GM18505 (cell line): ENCODE results near the gene STK32C.
"Not testable (repeated sequence)": the region's sequence is repeated elsewhere in the genome, so short reads cannot be mapped to it uniquely, and the experiment has no call there.

ENCODE experiments used
- ATAC-seq: cut with Tn5 transposase; IDR thresholded peaks from one replicate; pipeline ENCODE4 v1.9.1; 2021; ENCODE audit not compliant: unreplicated experiment
- POLR2A ChIP-seq: IDR thresholded peaks from 4 replicates; pipeline ENCODE4 v1.6.1; 2011; ENCODE audit warnings: borderline replicate concordance; ENCODE audit not compliant: insufficient read depth, insufficient read length; ENCODE audit errors: extremely low read depth

Gene STK32C

DNA sequence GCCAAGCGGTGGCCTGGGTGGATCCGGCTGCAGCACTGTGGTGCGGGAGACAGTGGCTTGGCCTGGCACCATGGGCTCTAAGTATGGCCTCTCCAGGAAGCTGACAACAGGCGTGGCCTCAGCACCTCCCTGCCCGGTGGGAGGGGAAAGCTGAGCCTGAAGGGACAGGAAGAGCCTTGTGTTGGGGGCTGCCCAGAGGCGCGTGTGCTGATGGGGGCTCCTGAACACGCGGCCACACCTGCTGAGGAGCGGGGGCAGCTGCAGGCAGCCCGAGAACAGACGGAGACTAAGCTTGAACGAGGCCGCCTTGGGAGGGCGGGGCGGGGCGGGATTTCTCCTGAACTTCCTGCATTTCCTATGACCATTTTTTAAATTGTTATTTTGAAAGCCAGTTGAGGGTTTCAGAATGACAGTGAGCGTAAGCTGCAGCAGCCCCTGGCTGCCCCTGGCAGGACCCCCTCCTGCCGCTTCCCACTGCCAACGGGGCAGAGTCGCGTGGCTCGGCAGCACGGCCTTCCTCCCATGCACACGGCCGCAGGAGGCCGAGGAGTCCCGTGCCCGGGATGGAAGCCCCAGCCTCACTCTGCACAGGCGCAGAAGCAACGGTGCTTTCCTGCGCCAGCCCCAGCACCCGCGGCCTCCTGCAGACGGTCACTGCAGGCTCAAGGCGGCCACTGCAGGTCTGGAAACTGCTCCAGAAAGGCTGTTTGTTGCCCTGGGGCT, 77.8 kb downstream of the STK32C start:
- no peak for ATAC-seq
- no peak for TF ChIP-seq POLR2A

DNA sequence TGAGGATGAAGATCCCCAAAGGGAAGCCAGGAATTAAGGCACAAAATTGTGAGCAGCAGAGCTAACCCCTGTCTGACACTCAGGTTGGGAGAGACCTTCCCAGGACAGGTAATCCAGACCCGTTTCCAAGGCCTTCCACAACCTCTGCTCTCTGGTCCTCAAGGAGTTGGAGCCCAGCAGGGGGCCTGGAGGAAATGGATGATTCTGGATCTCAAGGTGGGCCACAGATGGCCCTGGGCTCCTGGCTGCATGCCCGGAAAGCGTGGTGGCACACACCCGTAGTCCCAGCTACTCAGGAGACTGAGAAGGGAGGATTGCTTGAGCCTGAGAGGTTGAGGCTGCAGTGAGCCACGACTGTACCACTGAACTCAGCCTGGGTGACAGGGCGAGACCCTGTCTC, 78.7 kb downstream of the STK32C start:
- no peak for TF ChIP-seq POLR2A
- no peak for ATAC-seq

DNA sequence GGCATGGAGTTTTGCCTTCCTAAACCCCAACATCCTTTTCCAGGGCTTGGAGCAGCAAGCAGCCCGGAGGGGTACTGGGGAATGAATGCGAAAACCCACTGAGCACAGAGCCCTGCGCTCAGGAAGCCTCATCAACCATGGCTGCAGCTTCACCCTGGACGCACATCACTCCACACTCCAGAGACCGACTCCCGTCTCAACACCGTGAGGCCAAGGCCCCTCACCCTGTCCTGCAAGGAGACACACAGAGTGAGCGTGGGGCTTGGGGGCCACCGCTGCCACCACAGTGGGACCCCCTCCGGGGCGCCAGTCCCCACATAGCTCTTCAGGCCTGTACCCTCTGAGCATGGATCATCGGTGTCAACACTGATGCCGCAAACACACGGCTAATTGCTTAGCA, 79.1 kb downstream of the STK32C start:
- TF ChIP-seq POLR2A = no peak
- ATAC-seq = no peak

DNA sequence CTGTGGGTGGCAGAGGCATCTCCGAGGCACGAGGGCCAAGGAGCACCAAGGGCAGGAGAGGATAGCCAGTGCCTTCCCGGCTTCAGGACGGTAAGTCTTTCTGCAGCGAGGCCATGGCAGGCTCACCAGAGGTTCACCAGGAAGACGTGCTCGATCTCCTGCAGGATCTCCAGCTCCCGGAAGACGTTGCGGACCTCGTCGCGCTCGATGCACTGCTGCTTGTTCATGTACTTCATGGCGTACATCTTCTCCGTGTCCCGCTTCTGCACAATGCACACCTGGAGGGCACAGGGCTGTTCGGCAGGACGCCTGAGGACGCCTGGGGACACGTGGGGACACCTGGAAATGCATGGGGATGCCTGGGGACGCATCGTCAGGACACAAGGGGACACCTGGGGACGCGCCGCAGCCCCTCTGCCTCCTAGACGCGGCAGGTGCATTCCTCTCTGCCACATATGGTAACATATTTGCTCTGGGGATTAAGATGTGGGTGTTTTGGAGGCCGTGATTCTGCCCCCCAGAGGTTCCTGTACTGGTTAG, 79.8 kb downstream of the STK32C start:
- no peak for ATAC-seq
- no peak for TF ChIP-seq POLR2A

DNA sequence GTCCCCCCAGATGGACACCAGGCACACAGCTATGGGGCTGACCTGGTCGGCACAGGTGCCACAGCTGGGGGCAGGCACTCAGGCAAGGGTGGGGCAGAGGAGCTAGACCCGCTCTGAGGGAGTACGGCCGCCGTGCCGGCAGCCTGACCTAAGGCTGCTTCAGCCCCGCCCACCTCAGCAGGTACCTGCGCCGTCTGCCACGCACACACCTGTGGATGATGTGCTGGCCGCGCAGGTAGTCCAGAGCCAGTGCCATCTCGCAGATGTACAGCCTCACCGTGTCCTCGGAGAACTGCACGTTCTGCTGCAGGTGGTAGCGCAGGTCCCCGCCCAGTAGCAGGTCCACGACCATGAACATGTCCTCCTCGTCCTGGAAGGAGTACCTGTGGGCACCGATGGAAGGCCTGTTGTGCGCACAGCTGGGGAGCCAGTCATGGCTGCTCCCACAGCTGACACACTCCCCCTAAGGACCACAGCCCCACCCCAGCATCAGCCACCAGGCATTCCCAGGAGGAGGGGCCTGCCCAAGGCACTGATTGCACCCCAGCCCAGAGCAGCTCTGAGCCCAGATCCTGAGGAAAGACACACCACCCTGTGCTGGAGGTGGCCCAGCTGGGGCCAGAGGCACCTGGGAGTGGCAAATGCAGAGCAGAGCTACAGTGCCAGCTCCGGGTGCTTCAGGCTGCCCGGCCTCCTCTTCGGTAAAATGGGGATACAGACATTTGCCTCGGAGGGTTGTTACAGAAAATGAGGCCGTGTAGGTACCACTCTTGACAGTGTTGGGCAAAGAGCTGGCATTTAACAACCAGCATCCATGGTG, 81.0 kb downstream of the STK32C start:
- no peak for ATAC-seq
- no peak for TF ChIP-seq POLR2A

DNA sequence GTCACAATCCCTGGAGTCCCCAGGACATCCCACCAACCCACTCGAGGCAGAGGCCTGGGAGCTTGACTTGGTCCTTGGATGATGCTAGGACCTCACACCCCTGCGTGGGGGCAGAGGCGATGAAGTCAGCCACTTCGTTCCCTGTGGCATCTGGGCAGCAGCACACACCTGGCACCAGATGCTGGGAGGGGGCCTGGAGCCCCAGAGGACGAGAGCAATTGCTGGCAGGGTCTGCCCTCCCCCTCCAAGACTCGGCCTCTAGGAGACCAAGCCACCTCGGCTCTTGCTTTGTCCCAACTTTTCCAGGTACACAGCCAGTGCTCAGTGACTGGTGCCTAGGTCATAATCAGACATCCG, 81.9 kb downstream of the STK32C start:
- no peak for ATAC-seq
- no peak for TF ChIP-seq POLR2A

DNA sequence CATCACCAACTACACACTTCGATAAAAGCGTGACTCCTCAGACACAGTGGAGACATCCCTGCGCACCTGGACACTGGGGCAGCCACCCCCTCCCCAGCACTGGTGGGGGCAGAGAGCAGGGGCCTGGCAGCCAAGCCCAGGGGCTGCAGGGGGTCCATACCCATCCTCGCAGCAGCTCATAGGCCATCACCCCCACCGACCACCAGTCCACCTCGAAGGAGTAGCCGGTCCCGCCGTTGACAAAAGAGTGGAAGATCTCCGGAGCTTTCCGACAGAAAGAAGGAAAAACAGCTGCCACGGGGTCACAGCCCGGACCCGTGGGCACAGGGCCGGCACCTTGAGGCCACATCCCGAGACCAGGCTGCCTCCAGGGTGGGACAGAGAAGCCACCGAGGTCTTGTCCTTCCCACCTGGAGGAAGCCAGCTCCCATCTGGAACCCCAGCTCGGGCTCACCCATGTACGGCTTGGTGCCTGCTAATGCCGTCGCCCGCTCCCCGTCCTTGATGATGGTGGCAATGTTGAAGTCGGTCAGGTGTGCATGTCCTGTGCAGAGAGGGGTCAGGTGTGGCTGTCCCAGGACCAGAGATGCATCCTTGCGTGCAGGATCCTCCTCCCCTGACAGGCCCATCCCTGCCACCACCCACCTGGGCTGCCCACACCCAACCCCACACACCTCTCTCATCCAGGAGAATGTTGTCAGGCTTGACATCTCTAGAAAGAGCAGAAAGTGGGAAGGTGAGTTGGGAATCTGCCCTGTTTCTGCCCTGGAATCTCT, 82.5 kb downstream of the STK32C start:
- no peak for ATAC-seq
- no peak for TF ChIP-seq POLR2A

DNA sequence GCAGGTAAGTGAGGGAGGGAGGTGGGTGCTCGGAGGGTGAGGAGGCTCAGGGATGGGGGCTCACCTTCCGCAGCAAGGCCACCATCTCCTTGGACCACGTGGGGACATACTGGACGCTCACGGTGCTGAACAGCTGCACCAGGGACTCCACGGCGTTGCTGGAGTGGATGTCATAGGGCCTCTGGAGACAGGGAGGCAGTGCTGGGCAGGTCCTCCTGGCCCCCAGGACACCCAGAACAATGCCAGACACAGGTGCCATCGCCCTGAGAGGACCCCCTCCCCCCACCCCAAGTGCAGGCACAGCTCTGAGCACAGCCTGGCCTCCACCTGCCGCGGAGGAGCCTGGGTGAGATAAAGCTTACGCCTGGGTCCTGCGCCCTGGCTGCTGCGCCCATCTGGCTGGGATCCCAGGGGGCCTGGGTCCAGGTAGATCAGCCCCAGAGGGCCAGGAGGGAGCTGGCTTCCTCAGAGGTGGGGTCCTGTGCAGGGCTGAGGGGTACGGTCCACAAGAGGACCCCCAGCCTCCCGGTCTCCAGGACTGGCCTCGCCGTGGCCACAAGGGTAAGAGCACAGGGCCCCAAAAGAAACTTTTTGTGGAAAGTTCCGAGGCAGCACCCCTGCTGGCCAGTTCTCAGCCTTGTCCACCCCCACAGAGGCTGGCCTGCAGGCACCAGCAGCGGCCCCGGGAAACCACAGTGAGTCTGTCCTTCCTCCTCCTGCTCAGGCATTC, 83.2 kb downstream of the STK32C start:
- ATAC-seq = no peak
- no peak for TF ChIP-seq POLR2A

DNA sequence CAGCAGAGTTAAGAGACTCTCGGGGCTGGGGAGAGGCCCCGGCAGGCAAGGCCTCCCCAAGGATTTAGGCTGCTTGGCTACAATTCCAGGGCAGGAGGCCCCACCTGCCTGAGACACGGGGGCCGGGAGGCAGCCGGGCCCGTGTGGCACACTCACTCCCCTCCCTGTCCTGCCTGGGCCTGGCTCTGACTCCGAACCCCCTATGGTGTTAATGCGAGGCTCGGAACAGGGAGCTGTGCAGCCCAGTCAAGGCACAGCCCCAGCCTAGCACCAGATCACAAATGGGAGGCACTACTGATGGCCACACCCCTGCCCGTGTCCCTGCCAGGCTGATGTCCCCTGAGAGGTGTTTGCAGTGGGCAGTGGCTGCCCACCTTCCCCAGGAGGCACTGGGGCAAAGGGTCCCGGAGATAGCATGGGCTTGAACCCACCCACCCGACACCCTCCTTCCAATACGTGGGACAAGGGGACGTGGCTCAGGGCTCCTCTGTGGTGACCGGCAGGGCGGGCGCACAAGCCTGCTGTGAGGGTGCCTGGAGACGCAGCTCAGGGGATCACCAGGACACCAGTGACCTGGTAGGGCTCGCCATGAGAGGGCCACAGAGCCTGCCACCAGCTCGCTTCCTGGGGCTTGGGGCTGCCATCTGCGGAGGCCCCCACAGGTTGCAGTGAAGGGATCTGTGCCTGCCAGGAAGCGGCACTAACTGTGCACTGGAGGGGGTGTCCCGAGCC, 84.0 kb downstream of the STK32C start:
- TF ChIP-seq POLR2A = no peak
- no peak for ATAC-seq

DNA sequence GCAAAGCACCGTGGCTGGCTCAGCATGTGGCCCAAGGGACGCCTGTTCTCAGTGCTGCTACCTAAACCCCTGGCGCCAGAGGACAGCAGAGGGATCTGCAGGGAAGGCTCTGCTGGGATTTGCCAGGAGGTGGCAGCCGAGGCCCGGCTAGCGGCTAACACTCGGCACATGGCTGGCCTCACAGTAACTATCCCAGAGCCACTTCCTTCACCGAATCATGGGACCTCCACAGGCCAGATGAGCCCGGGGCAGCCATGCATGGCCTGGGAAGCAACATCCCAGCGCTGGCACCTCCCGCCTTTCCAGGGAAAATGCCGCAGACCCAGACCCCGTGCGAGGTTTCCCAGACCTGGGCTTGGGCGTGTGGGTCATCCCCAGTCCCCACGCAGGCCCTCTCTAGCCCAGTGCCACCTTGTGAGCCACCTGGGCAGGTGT, 84.6 kb downstream of the STK32C start:
- no peak for TF ChIP-seq POLR2A
- ATAC-seq = peak; percentile 67

DNA sequence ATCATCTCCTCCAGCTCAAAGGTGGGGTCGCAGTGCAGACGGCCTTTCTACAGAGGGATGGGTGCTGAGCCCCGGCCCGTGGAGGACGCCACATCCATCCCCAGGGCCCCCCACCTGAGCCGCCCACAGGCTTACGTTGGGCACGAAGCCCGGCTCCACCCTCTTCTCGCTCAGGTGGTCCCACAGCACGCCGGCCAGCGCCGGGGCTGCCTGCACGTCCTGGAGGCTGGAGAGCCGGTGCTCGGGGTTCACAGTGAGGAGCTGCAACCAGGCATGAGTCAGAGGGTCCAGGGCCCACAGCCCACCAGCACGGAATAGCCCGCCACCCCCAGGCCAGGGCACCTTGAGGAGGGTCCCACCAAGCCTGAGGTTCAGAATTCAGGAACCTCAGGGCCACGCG, 85.0 kb downstream of the STK32C start:
- ATAC-seq = no peak
- TF ChIP-seq POLR2A = no peak

DNA sequence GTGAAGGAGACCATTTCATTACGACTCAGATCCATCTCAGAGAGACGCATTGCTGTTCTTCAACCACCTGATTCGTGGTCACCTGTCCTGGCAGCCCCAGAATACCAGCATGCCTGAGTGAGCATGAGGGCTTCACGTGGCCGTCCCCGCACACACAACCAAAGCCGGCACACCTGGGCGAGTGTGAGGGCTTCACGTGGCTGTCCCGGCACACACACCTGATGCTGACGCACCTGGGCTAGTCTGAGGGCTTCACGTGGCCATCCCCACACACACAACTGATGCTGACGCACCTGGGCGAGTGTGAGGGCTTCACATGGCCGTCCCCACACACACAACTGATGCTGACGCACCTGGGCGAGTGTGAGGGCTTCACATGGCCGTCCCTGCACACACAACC, 86.8 kb downstream of the STK32C start:
- not testable (repeated sequence) for ATAC-seq
